NCI-H345 treated with DMSO at 0.1 percent for 48 hours (cell line): ENCODE results near the gene ELAVL1.
"Not testable (repeated sequence)": the region's sequence is repeated elsewhere in the genome, so short reads cannot be mapped to it uniquely, and the experiment has no call there.

Experiments
- DNase-seq: peaks from one replicate; lab custom pipeline; 2025; ENCODE audit not compliant: unreplicated experiment; lab: John Stamatoyannopoulos, UW

ELAVL1 gene

DNA sequence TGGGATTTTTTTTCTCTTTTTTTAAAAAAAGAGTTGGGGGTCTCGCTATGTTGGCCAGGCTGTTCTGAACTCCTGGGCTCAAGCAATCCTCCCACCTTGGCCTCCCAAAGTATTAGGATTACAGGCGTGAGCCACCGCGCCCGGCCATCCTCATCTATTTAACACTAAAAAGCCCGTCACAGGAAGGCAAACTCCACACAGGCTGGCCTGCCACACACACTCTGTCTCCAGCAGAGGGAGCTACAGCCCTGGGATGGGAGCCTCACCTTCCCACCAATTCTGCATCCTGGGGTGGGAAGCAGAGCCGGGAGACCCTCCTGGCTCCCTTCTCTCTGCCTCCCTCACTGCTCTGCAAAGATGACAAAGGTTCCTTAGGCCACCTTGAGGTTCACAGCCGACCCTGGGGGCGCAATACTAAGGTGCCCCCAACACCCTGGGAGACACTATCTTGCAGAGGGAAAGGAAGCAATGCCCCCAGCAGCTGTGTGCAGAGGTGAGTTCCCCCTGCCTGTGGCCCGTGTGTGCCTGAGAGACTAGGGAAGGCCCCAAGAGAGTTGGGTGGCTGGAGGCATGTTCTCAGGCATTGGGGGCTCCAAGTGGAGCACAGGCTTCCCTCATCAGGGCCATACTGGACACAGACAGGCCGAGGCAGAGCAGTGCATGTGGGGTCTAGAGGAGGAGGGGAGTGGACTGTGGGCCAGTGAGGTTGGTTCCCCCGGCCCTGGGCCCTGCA lies 34.6 kb downstream of the ELAVL1 start:
- DNase-seq: no peak

DNA sequence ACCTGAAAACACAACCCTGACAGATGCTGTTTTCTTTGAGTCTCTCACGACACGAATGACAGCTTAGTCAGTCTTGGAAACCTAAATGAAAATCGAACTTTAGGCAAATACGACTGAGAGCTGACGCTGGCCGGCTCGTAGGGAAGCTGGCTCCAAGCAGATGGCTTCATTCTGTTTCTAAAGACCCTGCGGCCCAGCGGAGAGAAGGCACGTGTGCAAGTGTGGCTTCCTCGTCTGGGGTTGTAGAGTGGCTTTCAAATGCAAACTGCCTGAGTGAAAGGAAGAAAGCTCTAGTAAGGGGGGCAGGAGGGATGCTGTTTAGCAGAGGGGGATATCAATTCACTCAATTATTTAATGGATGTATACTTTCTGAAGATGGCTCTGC lies 35.9 kb downstream of the ELAVL1 start:
- no peak for DNase-seq

DNA sequence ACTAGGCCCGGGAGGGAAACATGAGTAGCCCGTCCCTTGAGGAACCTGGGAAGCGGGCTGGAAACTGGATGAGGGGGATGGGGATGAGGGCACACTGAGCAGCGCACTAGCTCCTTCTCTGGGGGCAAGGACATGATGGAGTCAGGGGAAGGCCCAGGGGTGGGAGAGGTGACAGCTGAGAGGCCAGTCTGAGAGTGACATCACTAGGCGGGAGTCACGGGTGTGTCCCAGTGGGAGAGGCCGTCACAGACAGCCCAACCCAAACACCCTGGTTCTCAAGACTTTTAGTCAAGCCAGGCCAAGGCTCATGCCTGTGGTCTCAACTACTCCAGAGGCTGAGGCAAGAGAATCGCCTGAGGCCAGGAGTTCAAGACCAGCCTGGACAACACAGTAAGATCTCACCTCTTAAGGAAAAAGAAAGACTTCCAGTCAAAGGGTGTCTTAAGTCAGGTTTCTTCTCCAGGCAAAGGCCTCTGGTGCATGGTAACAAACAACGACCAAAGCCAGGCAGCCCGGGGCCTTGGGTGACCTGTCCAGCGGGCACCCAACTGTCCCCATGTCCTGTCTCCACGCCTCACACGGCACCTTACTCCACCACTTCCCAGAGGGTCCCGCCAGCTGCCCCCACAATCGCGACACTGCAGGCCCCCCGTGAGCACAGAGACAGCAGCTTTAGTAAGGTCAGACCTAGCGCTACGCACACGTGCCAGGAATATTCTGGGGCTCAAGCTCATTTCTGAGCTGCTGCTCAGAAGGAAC lies 36.5 kb downstream of the ELAVL1 start:
- DNase-seq: no peak

DNA sequence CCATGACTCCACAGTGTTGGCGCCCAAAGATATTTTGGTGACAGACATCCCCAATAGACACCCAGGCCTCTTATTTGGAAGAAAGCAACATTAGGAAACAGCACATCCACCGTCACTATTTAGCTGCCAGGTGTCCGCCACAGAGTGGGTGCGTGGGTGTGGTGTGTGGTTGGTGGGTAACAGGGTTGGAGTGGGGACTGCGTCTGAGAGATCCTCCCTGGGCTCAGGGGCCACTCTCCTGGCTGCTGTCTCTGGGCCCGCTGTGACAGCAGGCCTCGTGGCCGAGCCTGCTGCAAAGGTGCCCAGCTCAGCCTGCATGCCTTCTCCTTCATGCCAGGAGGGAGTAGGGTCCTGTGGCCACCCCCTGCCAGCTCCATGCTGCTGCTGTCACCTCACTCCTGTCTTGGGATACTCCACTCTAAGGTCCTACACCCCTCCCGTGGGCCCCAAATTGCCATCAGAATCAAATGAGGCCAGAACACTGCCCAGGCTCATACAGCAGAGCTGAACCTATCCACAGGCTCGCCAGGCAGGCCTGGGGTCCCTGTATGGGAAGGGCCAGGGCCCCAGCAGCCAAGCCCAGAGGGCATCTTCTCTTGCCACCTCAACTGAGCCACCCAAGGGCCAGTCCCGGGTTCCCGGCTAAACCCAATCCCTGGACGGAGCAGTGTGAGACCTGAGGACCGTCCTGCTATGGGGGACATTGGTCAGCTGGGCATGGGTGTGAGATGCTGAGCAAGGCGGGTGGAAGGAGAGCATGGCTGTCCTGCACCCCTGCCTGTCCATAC lies 37.2 kb downstream of the ELAVL1 start:
- no peak for DNase-seq

DNA sequence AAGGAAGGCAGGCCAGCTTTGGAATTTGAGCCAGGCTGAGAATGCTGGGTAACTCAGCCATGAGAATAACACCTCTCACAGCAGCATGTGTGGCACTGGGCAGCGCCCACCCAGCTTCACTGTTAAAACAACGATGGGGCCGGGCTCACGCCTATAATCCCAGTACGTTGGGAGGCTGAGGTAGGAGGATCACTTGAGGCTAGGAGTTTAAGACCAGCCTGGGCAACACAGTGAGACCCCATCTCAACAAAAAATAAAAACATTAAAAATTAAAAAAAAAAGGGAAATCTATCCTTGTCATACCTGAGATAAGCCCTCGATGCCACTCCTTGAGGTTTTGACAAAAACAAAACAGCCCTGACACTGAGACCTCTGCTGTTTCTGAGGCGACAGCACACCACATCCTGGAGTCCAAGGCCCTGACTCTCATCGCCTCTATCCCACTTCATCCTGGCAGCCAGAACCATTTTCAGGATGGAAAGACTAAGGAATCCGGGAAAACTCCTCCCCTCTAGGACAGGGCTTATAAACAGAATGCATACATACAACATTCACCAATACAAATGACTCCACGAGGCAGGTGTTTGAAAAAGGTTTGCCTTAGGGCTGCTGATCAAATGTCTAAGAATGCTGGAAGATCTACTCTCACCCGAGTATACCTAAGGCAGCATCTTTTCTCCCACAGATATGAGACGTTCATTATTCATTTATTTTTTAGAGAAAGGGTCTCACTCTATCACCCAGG lies 39.3 kb downstream of the ELAVL1 start:
- no peak for DNase-seq

DNA sequence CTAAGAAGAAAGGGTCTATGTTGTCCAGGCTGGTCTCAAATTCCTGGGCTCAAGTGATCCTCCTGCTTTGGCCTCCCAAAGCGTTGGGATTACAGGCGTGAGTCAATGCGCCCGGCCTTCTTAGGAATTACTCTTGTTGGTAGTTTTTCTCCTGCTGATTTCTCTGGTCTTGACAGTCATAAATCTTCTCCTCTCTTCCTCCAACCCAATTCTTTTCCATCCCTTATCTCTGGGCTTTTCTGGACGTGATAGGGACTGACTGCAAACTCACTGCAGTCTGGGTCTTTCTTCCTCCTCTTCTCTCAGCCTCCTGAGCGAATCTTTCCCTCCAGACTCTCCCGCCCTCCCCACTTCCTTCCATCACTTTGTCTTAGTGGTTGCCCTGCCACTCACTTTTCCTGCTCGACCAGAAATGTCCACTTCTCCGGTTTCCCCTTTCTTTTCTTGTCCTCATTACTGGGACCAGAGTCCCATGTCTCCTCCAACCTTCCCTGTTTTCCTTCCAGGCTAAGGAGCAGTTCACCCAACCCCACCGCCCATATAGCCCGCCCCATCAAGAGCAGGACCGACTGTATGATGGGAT lies 40.1 kb downstream of the ELAVL1 start:
- no peak for DNase-seq

DNA sequence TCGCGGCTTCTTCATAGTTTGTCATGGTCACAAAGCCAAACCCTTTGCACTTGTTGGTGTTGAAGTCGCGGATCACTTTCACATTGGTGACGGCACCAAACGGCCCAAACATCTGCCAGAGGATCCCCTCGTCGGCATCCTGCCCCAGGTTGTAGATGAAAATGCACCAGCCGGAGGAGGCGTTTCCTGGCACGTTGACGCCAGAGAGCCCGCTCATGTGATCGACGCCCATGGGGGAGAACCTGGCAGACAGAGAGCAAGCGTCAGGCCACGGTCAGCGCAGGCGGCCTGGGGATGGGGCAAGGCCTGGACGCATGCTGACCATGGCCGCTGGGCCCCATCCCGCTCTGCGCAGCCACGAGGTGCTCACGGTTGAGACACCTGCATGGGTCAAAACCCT lies 41.9 kb downstream of the ELAVL1 start:
- no peak for DNase-seq

DNA sequence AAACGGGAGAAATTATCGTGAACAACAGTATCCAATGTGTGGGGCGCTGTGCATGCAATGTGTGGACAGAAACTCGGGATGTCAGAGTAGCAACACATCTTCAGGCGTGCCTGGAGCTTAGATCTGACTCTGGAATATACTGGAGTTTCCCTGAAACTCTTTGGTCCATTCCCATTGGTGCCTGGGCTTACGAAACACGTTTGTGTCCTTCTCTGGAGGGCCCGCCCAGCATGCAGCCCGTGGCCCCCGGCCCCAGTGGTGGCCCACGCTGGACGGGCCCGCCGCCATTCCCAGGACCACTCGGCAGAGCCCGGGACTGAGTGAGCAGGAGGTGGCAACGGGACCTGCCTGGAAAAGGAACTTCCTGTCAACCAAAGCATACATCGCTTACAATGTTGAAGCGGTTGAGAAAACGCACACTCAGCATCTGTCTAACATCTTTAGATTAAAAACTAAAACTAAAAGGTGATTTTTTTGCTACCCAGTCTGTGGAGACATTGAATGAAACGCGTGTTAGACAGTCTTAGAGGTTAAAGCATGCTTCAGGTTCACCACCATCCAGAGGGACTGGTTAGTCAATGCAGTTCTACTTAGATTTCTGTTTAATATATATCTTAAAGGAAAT lies 42.7 kb downstream of the ELAVL1 start:
- no peak for DNase-seq

DNA sequence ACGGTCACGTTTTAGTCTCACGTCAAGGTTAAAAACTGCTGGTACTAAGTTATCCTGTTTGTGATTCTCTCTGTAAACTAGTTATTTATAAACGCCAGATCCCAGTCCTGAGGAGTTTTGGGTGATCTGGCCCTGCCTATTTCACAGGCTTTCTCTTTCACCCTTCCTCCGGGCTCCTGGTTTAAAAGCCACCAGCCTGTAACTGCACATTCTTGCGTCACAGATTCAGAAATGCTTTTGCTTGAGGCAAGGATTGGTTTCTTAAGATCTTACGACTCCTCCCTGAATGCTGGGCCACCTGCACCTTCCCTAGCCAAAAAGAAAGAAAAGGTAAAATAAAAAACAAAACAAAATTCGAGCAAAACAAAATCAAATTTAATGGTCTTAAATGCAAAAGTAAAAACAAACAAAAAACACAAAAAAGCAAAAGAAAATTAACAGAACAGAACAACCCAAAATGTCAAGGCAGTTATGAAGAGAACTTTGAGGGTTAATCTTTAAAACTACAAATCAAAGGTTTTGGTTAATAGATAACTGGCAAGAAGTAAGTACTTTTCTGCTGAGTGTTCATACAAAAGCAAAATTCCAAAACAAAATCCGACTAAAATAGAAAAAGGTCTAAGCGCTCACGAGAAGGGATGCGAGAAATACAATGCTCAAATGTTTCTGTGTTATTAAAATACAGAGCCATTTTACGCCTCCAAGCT lies 43.4 kb downstream of the ELAVL1 start:
- no peak for DNase-seq

DNA sequence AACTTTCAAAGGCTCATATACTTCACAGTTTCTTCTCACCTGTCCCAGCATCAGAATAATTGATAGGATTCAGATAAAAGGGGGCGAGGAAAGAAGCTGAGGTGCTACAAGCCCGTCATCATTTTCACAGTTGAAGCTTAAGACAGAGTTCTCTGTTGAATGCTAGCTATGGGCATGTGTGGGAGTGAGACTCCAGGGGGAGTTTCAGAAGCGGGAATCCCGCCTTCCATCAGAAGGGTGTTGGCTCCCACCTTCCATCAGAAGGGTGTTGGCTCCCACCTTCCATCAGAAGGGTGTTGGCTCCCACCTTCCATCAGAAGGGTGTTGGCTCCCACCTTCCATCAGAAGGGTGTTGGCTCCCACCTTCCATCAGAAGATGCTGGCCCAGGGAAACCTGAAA lies 44.4 kb downstream of the ELAVL1 start:
- not testable (repeated sequence) for DNase-seq

DNA sequence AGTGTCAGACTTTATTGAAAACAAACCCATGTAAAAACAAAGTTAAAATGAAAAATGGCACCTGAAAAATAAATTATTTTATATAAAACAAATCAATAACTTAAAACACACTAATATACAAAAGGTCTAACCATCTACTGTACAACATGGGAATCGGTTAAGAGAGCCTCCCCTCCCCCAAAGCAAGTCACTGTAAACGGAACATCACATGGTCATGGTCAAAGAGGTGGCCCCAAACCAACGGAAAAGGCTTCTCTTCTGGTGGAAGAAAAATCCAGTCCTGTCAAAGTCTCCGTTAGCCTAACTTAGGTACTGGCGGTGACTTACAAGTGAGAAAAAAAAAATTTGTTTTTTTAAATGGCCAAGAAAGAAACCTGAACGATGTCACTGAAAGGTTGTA lies 46.2 kb downstream of the ELAVL1 start:
- no peak for DNase-seq

DNA sequence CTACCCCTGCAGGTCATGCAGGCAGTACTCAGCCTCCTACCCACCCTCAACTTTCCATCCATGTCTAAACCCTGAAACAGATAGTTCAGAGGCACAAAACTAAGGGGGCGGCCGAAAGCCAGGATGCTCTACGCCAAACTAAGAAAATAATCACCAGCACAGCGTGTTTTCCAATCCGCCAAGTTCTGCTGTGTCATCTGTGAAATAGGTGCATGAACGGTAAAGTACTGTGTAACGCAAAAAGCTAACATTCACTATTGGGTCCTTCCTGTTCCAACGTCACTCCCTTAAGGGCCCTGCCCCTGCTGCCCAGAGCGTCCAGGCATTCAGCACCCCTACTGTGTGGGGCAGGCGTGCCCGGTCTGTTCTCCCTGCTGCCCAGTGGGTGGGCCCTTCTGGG lies 49.7 kb downstream of the ELAVL1 start:
- no peak for DNase-seq

DNA sequence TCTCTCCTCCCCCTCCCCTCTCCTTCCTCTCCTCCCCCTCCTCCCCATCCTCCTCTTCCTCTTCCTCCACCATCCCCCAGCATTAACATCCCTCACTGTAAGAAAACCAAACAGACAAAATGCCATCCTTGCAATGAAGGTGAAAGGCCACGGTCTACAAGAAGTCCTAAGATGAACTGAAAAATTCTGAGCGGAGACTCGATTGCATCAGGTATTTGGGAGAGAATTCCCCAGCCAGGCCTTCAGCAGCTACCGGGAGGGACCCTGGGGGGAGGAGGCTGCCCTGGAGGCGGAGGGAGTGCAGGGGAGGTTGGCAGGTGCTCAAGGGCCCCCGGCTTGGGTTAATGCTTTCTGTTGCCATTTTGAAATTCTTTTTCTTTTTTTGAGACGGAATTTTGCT lies 51.9 kb downstream of the ELAVL1 start:
- DNase-seq: no peak

DNA sequence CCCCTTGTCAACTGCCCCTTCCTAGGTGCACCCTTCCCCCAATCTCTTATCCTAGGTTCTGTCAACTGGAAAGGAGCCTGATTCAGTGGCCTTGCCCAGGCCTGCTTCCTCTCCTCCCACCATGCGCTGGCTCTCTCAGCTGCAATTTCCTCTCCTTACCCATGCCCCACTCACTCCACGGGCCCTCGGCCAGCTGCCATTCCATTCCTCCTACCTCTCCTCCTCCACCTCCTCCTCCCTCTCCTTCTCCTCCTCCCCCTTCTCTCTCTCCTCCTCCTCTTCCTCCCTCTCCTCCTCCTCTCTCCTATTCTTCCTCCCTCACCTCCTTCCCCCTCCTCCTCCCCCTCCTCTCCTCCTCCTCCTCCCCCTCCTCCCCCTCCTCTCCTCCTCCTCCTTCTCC lies 52.4 kb downstream of the ELAVL1 start:
- no peak for DNase-seq

DNA sequence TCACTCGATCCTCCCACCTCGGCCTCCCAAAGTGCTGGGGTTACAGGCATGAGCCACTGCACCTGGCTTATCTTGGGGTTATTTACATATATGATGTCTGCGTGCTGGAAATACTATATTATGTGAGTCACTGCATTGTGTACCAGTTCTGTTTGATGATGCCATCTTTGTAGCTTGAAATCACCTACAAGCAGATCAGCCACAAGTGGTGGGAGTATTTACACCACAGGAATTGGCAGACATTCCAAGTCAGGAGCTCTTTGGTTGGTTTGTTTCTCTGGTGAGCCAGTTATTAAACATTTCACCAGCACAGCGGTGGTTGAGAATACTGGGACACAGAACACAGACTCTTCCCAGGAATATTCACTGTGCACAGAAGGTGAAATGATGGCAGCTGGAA lies 57.5 kb downstream of the ELAVL1 start:
- no peak for DNase-seq

DNA sequence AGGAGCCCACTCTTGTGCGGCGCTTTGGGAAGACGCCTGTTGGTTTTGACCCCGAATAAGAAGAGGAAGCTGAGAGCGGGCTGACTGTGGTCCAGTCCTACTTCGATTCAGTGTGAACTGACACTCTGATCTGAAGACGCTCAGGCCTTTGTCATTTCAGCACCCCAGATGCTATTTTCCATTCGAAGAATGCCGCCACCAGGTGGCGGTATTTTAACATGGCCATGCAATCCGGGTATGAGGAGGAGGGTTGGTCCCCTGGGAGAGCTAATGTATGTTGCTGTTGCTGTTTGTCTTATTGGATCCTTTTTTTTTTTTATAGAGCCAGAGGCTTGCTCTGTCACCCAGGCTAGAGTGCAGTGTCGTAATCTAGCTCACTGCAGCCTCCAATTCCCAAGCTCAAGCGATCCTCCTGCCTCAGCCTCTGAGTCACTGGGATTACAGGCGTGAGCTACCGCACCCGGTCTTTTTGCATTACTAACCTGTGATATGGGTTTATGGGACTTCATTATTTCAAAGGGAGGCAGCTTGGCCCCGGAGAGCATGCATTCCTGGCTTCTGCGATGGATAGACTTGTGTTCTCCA lies 61.2 kb downstream of the ELAVL1 start:
- DNase-seq: peak; percentile 88

DNA sequence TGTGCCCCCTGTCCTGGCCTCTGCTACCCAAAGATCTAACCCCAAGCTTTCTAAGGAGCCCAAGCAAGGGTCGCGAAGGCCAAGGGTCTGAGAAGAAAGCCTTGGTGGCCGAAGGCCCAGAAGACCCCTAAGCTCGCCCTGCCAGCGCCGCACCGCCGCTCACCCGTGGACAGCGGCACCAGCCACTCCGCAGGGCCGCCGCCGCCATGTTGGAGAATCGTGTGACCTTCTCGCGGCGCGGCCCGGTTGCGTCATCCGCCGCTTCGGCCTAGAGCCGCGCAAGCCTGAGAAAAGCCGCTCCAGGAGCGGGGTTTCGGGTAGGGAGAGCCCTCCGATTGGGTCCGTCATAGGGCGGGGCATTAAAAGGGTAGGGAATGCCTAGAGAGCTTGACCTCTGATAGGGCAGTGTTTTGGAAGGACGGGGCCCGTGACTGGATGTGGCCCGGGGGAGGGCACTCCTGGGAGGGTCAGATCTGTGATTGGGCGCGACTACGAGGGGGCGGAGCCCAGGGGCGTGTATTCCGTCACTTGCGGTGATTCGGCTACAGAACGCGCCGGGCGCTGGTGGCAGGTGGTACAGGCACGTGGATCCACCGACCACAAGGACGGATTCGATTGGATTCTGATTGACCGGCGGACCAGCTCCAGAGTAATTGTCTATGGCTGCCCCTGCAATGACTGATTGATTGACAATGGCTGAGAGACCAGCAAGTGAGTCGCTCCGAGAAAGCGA lies 61.8 kb downstream of the ELAVL1 start, which contains the start of gene TIMM44:
Gene TIMM44, minus strand, starts transcription at position 223 of the 733 bp plus-strand sequence. Its CDS starts 15 bp downstream, at position 208.
- peak; percentile 98 for DNase-seq

DNA sequence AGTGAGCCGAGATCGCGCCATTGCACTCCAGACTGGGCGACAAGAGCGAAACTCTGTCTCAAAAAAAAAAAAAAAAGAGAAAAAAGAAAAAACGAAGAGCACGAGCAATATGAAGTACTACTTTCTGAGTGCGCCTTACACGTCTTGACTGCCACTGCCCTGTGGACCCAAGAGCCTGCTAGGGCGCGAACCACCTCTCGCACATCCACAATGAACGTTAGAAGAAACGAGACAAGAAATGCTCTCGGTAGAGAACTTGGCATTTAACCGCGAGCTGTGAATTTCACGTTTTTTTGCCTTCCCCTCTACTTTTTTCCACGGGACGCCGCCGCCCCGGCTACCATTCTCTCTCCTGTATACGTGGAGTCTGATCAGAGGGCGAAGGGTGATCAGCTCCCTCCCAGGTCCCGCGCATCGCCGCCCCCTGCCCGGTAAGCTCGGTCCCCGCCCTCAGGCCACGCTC lies 62.4 kb downstream of the ELAVL1 start:
- DNase-seq: no peak
